ENCODE data around the gene AP2A2. TPM values are rescaled to one million over a fixed set of nuclear protein-coding genes. Genes with fewer than 3 reads are reported as not detected.

AP2A2 gene
- total RNA-seq, 1 experiment from 2014 or later, result 47.1 TPM

DNA sequence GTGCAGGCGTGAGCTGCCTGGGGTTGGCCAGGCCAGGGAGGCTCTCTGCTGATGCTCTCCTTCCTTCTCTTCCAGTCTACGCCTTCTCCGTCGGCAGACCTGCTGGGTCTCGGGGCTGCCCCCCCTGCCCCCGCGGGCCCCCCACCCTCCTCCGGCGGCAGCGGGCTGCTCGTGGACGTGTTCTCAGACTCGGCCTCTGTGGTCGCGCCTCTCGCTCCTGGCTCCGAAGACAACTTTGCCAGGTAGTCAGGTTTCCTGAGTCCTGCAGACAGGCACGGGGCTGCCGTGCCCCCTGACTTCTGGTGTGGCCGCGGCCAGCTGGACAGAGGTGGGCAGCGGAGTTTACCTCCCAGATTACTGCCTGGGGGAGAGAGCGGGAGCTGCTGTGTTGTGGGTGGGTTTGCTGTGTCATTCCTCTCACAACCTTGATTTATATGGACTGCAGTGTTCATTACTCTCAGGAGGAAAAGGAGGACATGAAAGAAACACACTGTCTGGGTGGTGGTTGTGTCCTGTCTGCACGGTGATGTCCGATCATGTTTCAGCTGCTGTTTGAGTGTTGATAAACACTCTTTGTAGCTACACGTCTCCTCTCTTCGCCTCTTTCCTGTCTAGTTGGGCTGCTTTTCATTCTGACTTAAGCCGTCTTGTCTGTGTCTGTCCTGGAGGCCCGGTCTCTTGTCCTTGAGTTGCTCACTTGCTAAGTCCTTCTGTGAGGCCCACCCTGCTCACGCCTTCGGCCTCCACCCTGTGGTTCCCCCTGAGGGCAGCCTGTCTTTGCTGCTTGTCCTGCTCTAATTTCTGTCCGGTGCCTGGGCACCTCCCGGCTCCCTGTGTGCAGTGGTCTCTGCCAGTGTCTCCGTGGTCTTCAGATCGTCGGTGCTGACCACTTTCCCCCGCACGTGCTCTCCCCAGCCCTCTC, 74.9 kb downstream of the AP2A2 start:
- Mint-ChIP-seq H3K27ac (peak overlapping the region; percentile 24), H3K36me3 (peaks cover 40% of the 10 kb centered on the region), H3K9me3 (no peaks in the 10 kb centered on the region), H3K27me3 (ENCODE audit: low read depth) (no peaks in the 10 kb centered on the region), H3K4me3 (no peak overlapping the region), H3K4me1 (no peaks in the 10 kb centered on the region)
- ChIA-PET POLR2A (no interaction called here), CTCF (no interaction called here)
- TF ChIP-seq GTF2I (CRISPR knock-in tag; conservative IDR thresholded peaks at IDR 0.05) (no peak), ZNF138 (CRISPR knock-in tag; conservative IDR thresholded peaks at IDR 0.05) (no peak), ZSCAN18 (CRISPR knock-in tag; IDR thresholded peaks at IDR 0.05) (no peak), FOXP1 (CRISPR knock-in tag; IDR thresholded peaks at IDR 0.05; ENCODE audit: borderline replicate concordance) (no peak), NR2C2 (CRISPR knock-in tag; IDR thresholded peaks at IDR 0.05) (no peak), HMGA2 (CRISPR knock-in tag; IDR thresholded peaks at IDR 0.05) (no peak), JUN (CRISPR knock-in tag; IDR thresholded peaks at IDR 0.05) (no peak), HMGXB4 (CRISPR knock-in tag; IDR thresholded peaks at IDR 0.05) (no peak), ETV6 (CRISPR knock-in tag; IDR thresholded peaks at IDR 0.05) (no peak)
- TF ChIP-seq, protein P1, sequence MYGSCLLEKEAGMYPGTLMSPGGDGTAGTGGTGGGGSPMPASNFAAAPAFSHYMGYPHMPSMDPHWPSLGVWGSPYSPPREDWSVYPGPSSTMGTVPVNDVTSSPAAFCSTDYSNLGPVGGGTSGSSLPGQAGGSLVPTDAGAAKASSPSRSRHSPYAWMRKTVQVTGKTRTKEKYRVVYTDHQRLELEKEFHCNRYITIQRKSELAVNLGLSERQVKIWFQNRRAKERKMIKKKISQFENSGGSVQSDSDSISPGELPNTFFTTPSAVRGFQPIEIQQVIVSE (CRISPR knock-in tag; IDR thresholded peaks at IDR 0.05; ENCODE audit: borderline replicate concordance), result no peak
- ATAC-seq (no peak), DNase-seq (ENCODE audit: low spot score) (no peak)

GRCh38 chr11:1001617-1002405, 76.1 kb downstream of the AP2A2 start:
- H3K4me1 Mint-ChIP-seq, result no peaks in the 10 kb centered on the region
- H3K27ac Mint-ChIP-seq, result peak overlapping the region; percentile 53
- H3K4me3 Mint-ChIP-seq, result no peak overlapping the region
- CTCF ChIA-PET, result no interaction called here
- DNase-seq (ENCODE audit: low spot score) (no peak), ATAC-seq (no peak)
- TF ChIP-seq ETV6 (CRISPR knock-in tag; IDR thresholded peaks at IDR 0.05) (no peak), ATF1 (CRISPR knock-in tag; IDR thresholded peaks at IDR 0.05) (no peak), E2F5 (CRISPR knock-in tag; IDR thresholded peaks at IDR 0.05) (no peak), FOXK1 (CRISPR knock-in tag; IDR thresholded peaks at IDR 0.05) (no peak)
- TF ChIP-seq, protein P2, sequence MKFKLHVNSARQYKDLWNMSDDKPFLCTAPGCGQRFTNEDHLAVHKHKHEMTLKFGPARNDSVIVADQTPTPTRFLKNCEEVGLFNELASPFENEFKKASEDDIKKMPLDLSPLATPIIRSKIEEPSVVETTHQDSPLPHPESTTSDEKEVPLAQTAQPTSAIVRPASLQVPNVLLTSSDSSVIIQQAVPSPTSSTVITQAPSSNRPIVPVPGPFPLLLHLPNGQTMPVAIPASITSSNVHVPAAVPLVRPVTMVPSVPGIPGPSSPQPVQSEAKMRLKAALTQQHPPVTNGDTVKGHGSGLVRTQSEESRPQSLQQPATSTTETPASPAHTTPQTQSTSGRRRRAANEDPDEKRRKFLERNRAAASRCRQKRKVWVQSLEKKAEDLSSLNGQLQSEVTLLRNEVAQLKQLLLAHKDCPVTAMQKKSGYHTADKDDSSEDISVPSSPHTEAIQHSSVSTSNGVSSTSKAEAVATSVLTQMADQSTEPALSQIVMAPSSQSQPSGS (CRISPR knock-in tag; IDR thresholded peaks at IDR 0.05; ENCODE audit: borderline replicate concordance, low read depth), result no peak
- TF ChIP-seq, protein P3, sequence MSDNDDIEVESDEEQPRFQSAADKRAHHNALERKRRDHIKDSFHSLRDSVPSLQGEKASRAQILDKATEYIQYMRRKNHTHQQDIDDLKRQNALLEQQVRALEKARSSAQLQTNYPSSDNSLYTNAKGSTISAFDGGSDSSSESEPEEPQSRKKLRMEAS (CRISPR knock-in tag; IDR thresholded peaks at IDR 0.05), result no peak
- TF ChIP-seq, protein P4, sequence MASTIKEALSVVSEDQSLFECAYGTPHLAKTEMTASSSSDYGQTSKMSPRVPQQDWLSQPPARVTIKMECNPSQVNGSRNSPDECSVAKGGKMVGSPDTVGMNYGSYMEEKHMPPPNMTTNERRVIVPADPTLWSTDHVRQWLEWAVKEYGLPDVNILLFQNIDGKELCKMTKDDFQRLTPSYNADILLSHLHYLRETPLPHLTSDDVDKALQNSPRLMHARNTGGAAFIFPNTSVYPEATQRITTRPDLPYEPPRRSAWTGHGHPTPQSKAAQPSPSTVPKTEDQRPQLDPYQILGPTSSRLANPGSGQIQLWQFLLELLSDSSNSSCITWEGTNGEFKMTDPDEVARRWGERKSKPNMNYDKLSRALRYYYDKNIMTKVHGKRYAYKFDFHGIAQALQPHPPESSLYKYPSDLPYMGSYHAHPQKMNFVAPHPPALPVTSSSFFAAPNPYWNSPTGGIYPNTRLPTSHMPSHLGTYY (CRISPR knock-in tag; IDR thresholded peaks at IDR 0.05), result no peak
- no peaks in the 10 kb centered on the region for H3K27me3 Mint-ChIP-seq (ENCODE audit: low read depth)
- peaks cover 32% of the 10 kb centered on the region for H3K36me3 Mint-ChIP-seq
- H3K9me3 Mint-ChIP-seq, result no peaks in the 10 kb centered on the region
- POLR2A ChIA-PET, result no interaction called here

Measured in WTC11 (cell line).